AG09319 (cell line): ENCODE results near the gene KRTAP15-1.

Experiments
- DNase-seq: peaks from one replicate; pipeline ENCODE4 v3.0.0-alpha.2; 2010; ENCODE audit warnings: low read depth; ENCODE audit errors: extremely low read depth
- CTCF ChIP-seq: IDR thresholded peaks from 2 replicates; pipeline ENCODE4 v1.5.1; 2011; ENCODE audit warnings: low read depth, mild to moderate bottlenecking, inconsistent platforms, low read length, moderate library complexity

The KRTAP15-1 gene

GRCh38 chr21:30430170-30430655, 9.9 kb upstream of the KRTAP15-1 start, which contains the start of gene KRTAP13-4:
KRTAP13-4 (plus strand) TSS chr21:30430220; CDS start chr21:30430276, 56 bp downstream.
- no peak for TF ChIP-seq CTCF
- DNase-seq: no peak

GRCh38 chr21:30434033-30434631, 5.9 kb upstream of the KRTAP15-1 start:
- no peak for DNase-seq
- TF ChIP-seq CTCF: peak; percentile 10

GRCh38 chr21:30437010-30437565, 3.0 kb upstream of the KRTAP15-1 start:
- DNase-seq: no peak
- TF ChIP-seq CTCF: no peak

GRCh38 chr21:30443226-30443625, 3.2 kb downstream of the KRTAP15-1 start:
- DNase-seq: no peak
- TF ChIP-seq CTCF: no peak

GRCh38 chr21:30444204-30444603, 4.1 kb downstream of the KRTAP15-1 start:
- DNase-seq: no peak
- TF ChIP-seq CTCF: no peak

GRCh38 chr21:30447056-30447455, 7.0 kb downstream of the KRTAP15-1 start:
- no peak for TF ChIP-seq CTCF
- no peak for DNase-seq

GRCh38 chr21:30448514-30448913, 8.4 kb downstream of the KRTAP15-1 start:
- no peak for TF ChIP-seq CTCF
- DNase-seq: no peak
